ENCODE results near the gene RASAL1. TPM values are rescaled to one million over a fixed set of nuclear protein-coding genes. Genes with fewer than 3 reads are reported as not detected.
A peak's percentile ranks its signal among the peaks of the same experiment; 100 is the strongest.

RASAL1 gene
- total RNA-seq, 1 experiment from 2014 or later: 0.32 TPM

DNA sequence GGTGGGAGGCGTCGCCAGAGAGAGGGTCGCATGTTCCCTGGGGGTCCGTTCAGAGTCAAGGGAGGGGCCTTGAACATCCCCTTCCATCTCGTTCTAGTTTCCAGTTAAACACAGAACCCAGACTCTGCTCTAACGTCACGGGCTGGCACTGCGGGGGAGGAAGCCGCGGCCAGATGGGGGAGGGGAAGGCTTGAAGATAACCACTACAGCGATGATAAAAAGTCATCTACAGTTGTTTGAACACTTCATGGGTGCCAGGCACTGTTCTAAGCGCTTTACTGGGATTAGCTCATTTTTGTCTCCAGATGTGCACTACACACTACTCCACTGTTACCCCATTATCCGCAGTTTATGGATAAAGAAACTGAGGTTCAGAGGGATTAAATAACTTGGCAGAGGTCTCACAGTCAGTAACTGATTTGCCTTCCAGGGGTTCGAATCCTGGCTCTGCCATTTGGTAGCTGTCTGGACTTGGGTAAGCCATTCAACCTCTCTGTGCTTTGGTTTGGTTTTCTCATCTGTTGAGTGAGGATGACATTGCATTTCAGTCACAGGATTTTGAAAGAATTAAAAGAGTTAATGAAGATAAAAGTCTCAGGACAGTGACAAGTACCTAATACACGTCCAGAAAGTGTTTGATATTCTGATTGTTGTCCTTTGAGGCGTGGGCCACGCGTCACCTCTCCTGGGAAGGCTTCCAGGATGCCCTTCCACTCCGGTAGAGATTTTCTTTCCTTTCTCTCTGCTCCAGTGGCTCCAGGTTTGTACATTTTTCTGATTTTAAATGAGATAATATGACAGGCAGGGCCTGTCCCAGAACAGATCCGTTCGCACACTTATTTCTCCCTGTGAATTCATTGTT is 798 bp upstream of the RASAL1 start:
- TF ChIP-seq EZH2 (IDR thresholded peaks at IDR 0.05; ENCODE audit: borderline replicate concordance, low read depth, low read length, poor library complexity, severe bottlenecking) (no peak), CTCF (conservative IDR thresholded peaks at IDR 0.05; ENCODE audit: low read depth, low read length) (no peak)
- H3K36me3 ChIP-seq (ENCODE audit: insufficient read depth, low read length, poor library complexity, severe bottlenecking): no peaks in the 10 kb centered on the region
- H3K4me3 ChIP-seq (ENCODE audit: low read depth, low read length, poor library complexity, severe bottlenecking): peak overlapping the region; percentile 35
- CTCF ChIA-PET: no interaction called here
- H3K9me3 ChIP-seq (ENCODE audit: low read depth, low read length, poor library complexity, severe bottlenecking): no peaks in the 10 kb centered on the region
- POLR2A ChIA-PET (ENCODE audit: low non-redundant PET): no interaction called here
- H3K27ac ChIP-seq (ENCODE audit: low read depth, low read length, poor library complexity, severe bottlenecking): no peak overlapping the region
- H3K27me3 ChIP-seq (replicated peaks; ENCODE audit: insufficient read depth, low read depth, low read length, poor library complexity): no peaks in the 10 kb centered on the region
- peak; percentile 54 for DNase-seq (ENCODE audit: low spot score)
- no TSS peak for BruUV-seq (replicated peaks)
- H3K4me1 ChIP-seq (ENCODE audit: insufficient read depth, low read length, poor library complexity, severe bottlenecking): peaks cover 6% of the 10 kb centered on the region
- intact Hi-C loops (cut with micrococcal nuclease; ENCODE audit: unreplicated experiment): no loop called here

DNA sequence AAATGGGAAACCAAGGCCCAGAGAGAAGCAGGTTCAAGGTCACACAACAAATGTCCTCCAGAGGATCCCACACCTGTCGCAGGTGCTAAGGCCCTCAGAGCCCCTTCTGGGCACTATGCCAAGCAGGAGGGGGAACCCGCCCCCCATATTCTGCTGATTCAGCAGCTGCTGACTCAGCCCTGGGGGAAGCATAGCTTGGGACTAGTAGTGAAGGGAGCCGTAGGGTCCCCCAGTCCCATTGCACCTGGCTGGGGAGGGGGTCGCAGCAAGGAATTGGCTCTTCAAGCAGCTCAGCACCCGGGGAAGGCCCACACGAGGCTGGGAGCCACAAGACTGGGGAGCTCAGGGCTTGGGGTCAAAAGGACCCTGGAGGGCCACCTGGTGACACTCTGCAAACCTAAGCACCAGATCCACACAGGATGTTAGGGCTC is 1.0 kb downstream of the RASAL1 start:
- no peaks in the 10 kb centered on the region for H3K36me3 ChIP-seq (ENCODE audit: insufficient read depth, low read length, poor library complexity, severe bottlenecking)
- CTCF ChIA-PET: interaction anchor here (1.4 kb wide), 1 partner anchor 141 kb away, joined by 4 read pairs; no protein-coding TSS in a partner anchor
- no peaks in the 10 kb centered on the region for H3K27me3 ChIP-seq (replicated peaks; ENCODE audit: insufficient read depth, low read depth, low read length, poor library complexity)
- intact Hi-C loops (cut with micrococcal nuclease; ENCODE audit: unreplicated experiment): no loop called here
- DNase-seq (ENCODE audit: low spot score): no peak
- POLR2A ChIA-PET (ENCODE audit: low non-redundant PET): no interaction called here
- BruUV-seq (replicated peaks): no TSS peak
- H3K4me3 ChIP-seq (ENCODE audit: low read depth, low read length, poor library complexity, severe bottlenecking): no peak overlapping the region
- H3K9me3 ChIP-seq (ENCODE audit: low read depth, low read length, poor library complexity, severe bottlenecking): no peaks in the 10 kb centered on the region
- no peak overlapping the region for H3K27ac ChIP-seq (ENCODE audit: low read depth, low read length, poor library complexity, severe bottlenecking)
- peaks cover 6% of the 10 kb centered on the region for H3K4me1 ChIP-seq (ENCODE audit: insufficient read depth, low read length, poor library complexity, severe bottlenecking)
- TF ChIP-seq CTCF (conservative IDR thresholded peaks at IDR 0.05; ENCODE audit: low read depth, low read length): no peak
- no peak for TF ChIP-seq EZH2 (IDR thresholded peaks at IDR 0.05; ENCODE audit: borderline replicate concordance, low read depth, low read length, poor library complexity, severe bottlenecking)

DNA sequence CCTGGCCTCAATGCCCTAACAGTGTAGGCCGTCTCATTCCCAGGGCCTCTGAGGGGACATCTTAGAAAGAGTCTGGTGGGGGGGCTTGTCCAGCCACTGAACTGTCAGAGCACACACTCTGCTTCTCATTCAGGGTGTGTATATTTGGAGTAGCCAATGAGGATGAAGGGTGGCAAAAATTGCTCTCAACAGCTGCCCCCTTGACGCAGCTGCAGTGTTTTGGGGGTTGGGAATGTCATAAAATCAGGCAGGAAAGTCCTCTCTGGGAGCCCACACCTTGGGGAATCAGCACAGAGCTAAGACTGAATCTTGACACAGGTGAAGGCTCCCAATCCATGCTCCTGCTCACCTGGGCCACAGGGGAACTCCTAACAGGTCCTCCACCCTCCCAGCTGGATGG is 1.5 kb downstream of the RASAL1 start:
- BruUV-seq (replicated peaks): no TSS peak
- Histone ChIP-seq H3K4me3 (ENCODE audit: low read depth, low read length, poor library complexity, severe bottlenecking) (no peak overlapping the region), H3K9me3 (ENCODE audit: low read depth, low read length, poor library complexity, severe bottlenecking) (no peaks in the 10 kb centered on the region), H3K36me3 (ENCODE audit: insufficient read depth, low read length, poor library complexity, severe bottlenecking) (no peaks in the 10 kb centered on the region), H3K27ac (ENCODE audit: low read depth, low read length, poor library complexity, severe bottlenecking) (no peak overlapping the region), H3K27me3 (replicated peaks; ENCODE audit: insufficient read depth, low read depth, low read length, poor library complexity) (no peaks in the 10 kb centered on the region), H3K4me1 (ENCODE audit: insufficient read depth, low read length, poor library complexity, severe bottlenecking) (peaks cover 6% of the 10 kb centered on the region)
- ChIA-PET CTCF (interaction anchor here (0.5 kb wide), 1 partner anchor 1189 kb away, joined by 6 read pairs; no protein-coding TSS in a partner anchor), POLR2A (ENCODE audit: low non-redundant PET) (no interaction called here)
- DNase-seq (ENCODE audit: low spot score): no peak
- no peak for TF ChIP-seq EZH2 (IDR thresholded peaks at IDR 0.05; ENCODE audit: borderline replicate concordance, low read depth, low read length, poor library complexity, severe bottlenecking)
- TF ChIP-seq CTCF (conservative IDR thresholded peaks at IDR 0.05; ENCODE audit: low read depth, low read length): no peak
- intact Hi-C loops (cut with micrococcal nuclease; ENCODE audit: unreplicated experiment): no loop called here

Measured in A673 (cell line).